ENCODE results near the gene AGPAT2.

DNA sequence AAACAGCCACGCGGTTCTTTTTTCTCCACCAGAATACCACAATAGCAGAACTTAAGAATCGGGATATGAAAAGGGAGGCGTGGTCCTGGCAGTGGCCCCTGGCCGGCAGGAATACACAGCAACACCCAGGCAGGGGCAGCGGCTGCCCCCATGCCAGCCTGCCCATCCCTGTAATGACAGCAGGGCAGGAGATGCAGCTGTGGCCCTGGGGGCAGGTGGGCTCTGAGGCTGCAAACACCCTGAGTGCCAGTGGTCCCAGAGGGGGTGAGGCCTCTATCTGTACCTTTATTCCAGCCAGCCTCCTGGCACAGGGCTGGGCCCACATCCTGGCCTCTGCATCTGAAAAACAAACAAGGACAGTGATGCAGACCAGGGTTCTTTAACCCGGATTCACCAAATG lies 37.5 kb upstream of the AGPAT2 start:
- TF ChIP-seq CTCF (IDR thresholded peaks at IDR 0.05), result no peak
- TF ChIP-seq POLR2A (IDR thresholded peaks at IDR 0.05), result no peak

All from body of pancreas (tissue), 4 donors.